ENCODE measurements around the gene FNDC3B.

The FNDC3B gene

DNA sequence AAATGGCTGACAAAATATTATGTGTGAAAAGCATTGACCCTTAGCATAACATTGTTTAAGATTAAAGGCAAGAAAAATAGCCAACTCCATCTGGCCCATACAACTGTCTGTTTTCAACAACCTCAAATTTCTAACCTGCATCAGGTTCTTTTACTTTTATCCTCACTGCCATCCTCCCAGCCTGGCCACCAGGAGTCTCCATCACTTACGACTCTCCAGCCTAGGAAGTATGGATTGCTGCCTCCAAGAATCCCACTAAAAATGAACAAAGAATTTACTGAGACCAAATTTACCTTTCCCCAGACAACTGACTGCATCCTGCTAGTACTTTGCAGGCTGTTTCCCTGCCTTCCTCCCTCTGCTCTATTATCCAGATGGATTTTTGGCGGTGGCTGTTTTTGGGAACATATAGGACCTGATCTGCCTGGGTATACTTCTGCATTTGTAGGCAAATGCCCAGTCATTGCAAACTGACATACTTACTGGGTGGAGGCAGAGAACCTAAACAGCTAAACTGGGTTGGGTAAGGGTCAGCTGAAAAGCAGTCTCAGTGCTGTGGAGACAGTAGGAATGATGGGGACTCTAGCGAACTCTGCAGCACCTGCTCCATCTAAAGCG is 264.7 kb downstream of the FNDC3B start:
- no peaks in the 10 kb centered on the region for H3K4me1 Mint-ChIP-seq (ENCODE audit: low read depth)
- no peak overlapping the region for H3K4me3 Mint-ChIP-seq
- H3K9me3 Mint-ChIP-seq, result no peaks in the 10 kb centered on the region
- H3K36me3 Mint-ChIP-seq (ENCODE audit: low read depth), result peaks cover 57% of the 10 kb centered on the region
- DNase-seq, result no peak
- H3K27ac Mint-ChIP-seq, result no peak overlapping the region
- H3K27me3 Mint-ChIP-seq, result no peaks in the 10 kb centered on the region

DNA sequence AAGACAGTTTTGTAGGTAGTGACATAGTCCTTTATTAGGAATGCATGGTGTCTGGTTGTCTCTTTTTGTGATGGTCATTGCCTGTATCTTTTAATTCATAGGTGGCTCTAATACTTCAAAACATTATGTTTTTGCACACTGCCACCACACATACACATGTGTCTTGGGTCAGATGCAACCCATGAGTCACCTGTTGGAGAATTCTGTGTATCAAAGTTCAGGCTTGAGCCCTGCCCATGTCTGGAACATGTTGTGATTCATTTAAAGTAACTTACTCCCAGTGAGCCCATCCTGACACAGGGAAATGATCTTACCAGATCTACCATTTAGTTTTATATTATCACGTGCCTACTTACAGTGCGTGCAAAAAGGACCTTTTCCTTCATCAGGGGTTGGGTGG is 266.2 kb downstream of the FNDC3B start:
- DNase-seq, result no peak
- H3K27me3 Mint-ChIP-seq, result no peaks in the 10 kb centered on the region
- H3K4me3 Mint-ChIP-seq, result no peak overlapping the region
- no peak overlapping the region for H3K27ac Mint-ChIP-seq
- no peaks in the 10 kb centered on the region for H3K4me1 Mint-ChIP-seq (ENCODE audit: low read depth)
- H3K9me3 Mint-ChIP-seq, result no peaks in the 10 kb centered on the region
- H3K36me3 Mint-ChIP-seq (ENCODE audit: low read depth), result peaks cover 58% of the 10 kb centered on the region

DNA sequence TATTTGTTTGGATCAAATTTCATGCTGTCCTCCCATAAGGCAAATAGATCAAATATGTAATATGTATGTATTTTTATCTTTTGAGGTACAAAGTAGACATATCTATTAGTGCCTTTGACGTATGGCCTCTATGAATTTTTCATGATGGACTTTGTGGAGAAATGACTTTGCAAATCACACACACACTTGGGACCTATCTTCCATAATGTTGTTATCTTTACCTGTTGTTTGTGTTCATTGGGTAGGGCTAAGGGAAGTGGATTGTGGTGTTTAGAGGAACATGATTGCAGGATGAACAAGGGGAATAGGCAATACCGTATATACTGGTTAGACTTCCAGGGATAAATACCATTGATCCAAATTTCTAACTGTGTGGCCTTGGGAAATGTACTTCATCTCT is 266.6 kb downstream of the FNDC3B start:
- DNase-seq, result no peak
- no peak overlapping the region for H3K27ac Mint-ChIP-seq
- H3K9me3 Mint-ChIP-seq, result no peaks in the 10 kb centered on the region
- no peaks in the 10 kb centered on the region for H3K27me3 Mint-ChIP-seq
- no peak overlapping the region for H3K4me3 Mint-ChIP-seq
- H3K4me1 Mint-ChIP-seq (ENCODE audit: low read depth), result no peaks in the 10 kb centered on the region
- peaks cover 58% of the 10 kb centered on the region for H3K36me3 Mint-ChIP-seq (ENCODE audit: low read depth)

DNA sequence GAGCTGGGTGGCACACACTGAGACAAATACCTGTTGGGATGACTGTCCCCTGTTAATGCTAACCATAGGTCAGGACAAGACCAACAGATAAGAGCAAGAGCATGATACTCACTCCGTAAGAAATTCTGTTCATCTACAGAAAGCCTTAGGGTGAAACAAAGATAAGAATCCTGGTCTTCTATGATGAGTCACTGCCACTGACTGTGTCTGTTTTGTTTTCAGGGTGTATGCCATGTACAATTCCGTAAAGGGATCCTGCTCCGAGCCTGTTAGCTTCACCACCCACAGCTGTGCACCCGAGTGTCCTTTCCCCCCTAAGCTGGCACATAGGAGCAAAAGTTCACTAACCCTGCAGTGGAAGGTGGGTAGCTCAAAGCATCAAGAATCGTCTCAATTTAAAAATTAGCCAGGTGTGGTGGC is 267.8 kb downstream of the FNDC3B start:
- no peak overlapping the region for H3K27ac Mint-ChIP-seq
- H3K4me3 Mint-ChIP-seq, result no peak overlapping the region
- no peaks in the 10 kb centered on the region for H3K4me1 Mint-ChIP-seq (ENCODE audit: low read depth)
- H3K27me3 Mint-ChIP-seq, result no peaks in the 10 kb centered on the region
- DNase-seq, result no peak
- H3K36me3 Mint-ChIP-seq (ENCODE audit: low read depth), result peaks cover 57% of the 10 kb centered on the region
- H3K9me3 Mint-ChIP-seq, result no peaks in the 10 kb centered on the region

DNA sequence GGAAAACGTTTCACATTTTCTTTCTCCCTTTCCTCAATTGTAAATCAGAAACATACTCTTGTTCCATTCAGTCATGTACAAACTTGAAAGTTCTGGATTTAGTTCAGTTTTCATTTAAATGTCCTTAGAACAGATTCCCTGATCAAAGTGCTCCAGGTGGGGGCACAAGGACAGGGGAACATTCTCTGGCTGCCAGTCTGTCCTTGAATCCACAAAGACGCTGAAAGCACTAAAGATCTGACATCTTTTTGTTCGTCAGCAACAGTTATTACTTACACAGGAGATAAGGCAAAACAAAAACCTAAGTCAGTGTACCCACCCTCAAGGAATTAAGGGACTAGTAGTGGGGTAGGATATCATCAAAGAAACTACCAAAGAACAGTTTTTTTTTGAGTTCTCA is 269.7 kb downstream of the FNDC3B start:
- H3K27me3 Mint-ChIP-seq, result no peaks in the 10 kb centered on the region
- no peaks in the 10 kb centered on the region for H3K4me1 Mint-ChIP-seq (ENCODE audit: low read depth)
- H3K27ac Mint-ChIP-seq, result no peak overlapping the region
- no peak overlapping the region for H3K4me3 Mint-ChIP-seq
- DNase-seq, result no peak
- H3K36me3 Mint-ChIP-seq (ENCODE audit: low read depth), result peaks cover 60% of the 10 kb centered on the region
- no peaks in the 10 kb centered on the region for H3K9me3 Mint-ChIP-seq

DNA sequence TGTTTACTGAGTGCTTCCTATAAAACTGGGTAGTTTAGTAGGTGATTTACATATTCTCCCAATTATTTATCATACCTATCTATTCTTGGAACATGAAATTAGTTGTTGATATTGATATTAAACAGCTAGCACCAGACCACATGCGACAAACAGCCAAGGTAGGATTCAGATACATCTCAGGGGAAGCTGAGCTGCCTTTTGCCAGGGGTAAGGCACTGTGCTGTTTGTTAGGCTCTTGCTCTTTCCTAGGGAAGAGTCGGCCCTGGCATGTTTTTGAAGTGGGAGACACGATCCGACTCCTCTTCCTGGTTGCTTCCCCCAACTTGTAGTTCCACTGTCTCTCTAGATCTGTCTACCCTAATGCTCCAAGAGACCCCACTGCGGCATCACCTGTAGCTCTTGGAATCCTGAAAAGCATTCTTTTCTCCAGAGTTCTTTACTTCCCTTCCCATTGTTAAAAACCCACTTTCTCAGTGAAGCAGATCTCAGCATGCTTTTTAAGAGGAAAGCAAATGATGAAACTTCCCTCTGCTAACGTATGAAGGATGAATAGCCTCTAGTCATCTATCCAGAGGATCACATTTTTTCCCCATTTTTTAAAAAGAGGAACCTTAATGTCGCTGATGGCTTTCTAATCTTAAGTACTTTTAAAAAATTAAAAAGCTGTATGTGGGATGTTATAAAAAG is 270.5 kb downstream of the FNDC3B start:
- no peaks in the 10 kb centered on the region for H3K27me3 Mint-ChIP-seq
- H3K36me3 Mint-ChIP-seq (ENCODE audit: low read depth), result peaks cover 60% of the 10 kb centered on the region
- H3K27ac Mint-ChIP-seq, result no peak overlapping the region

DNA sequence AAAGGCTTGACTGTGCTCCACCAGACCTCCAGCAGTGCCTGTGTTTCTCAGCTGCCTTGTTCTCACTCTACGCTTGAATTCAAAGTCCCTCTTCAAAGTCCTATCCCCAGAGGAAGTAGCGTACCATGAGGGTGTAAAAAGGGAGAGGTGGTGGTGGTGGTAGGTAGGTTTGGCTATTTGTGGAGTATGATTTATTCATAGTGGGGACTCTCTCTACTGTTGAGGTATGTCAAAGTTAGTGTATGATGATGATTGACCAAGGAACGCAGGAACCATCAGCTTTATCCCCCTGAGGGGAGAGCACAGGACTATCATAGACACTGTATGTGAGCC is 271.0 kb downstream of the FNDC3B start:
- H3K27me3 Mint-ChIP-seq, result no peaks in the 10 kb centered on the region
- H3K36me3 Mint-ChIP-seq (ENCODE audit: low read depth), result peaks cover 60% of the 10 kb centered on the region
- H3K9me3 Mint-ChIP-seq, result no peaks in the 10 kb centered on the region
- H3K27ac Mint-ChIP-seq, result no peak overlapping the region
- H3K4me3 Mint-ChIP-seq, result no peak overlapping the region
- peaks cover under 1% of the 10 kb centered on the region for H3K4me1 Mint-ChIP-seq (ENCODE audit: low read depth)
- DNase-seq, result no peak

More for the DNA sequence above, 270.5 kb downstream of the FNDC3B start:
- no peak for DNase-seq
- Mint-ChIP-seq H3K4me3 (no peak overlapping the region), H3K4me1 (ENCODE audit: low read depth) (no peaks in the 10 kb centered on the region), H3K9me3 (no peaks in the 10 kb centered on the region)

DNA sequence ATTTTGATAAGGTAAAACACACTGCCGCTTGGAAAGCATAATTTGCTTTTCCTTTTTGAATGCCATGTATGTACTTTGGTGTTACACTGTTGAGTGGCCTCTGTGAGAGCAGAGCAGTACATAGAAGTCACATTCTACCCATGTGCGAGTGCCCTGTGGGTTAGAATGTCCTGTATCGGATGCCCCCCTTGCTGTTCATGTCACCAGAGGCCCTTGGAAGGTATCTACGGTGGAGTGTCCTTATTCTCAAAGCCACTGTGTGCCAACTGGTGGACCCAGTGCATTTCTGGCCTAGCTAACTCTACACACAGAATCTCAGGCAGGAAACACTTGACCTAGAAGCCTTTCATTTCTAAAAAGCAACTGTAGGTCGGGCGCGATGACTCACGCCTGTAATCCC is 271.8 kb downstream of the FNDC3B start:
- no peak overlapping the region for H3K27ac Mint-ChIP-seq
- H3K36me3 Mint-ChIP-seq (ENCODE audit: low read depth), result peaks cover 63% of the 10 kb centered on the region

DNA sequence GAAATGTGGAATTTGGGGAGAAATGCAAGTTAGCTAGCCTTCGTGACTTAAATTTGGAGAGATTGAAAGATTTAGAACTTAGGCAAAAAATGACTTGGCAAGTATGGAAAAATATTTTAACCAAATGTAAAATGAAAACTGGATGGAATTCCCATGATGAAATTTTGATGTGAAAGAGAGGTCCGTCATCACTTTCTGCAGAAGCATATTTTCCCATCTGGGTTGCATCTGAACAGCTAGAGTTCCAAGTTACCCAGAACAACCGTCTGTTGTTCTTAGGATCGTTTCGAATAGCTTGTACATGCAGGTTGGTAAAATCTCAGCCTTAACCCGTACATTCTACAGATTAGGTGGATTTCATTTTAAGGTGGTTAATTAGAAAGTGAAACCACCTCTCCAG is 272.6 kb downstream of the FNDC3B start:
- H3K27me3 Mint-ChIP-seq, result no peaks in the 10 kb centered on the region
- no peak overlapping the region for H3K27ac Mint-ChIP-seq
- peaks cover 64% of the 10 kb centered on the region for H3K36me3 Mint-ChIP-seq (ENCODE audit: low read depth)
- no peak overlapping the region for H3K4me3 Mint-ChIP-seq
- no peak for DNase-seq
- H3K4me1 Mint-ChIP-seq (ENCODE audit: low read depth), result peaks cover 4% of the 10 kb centered on the region
- no peaks in the 10 kb centered on the region for H3K9me3 Mint-ChIP-seq

More for the DNA sequence above, 271.8 kb downstream of the FNDC3B start:
- Mint-ChIP-seq H3K4me3 (no peak overlapping the region), H3K9me3 (no peaks in the 10 kb centered on the region), H3K4me1 (ENCODE audit: low read depth) (peaks cover 4% of the 10 kb centered on the region), H3K27me3 (no peaks in the 10 kb centered on the region)
- no peak for DNase-seq

DNA sequence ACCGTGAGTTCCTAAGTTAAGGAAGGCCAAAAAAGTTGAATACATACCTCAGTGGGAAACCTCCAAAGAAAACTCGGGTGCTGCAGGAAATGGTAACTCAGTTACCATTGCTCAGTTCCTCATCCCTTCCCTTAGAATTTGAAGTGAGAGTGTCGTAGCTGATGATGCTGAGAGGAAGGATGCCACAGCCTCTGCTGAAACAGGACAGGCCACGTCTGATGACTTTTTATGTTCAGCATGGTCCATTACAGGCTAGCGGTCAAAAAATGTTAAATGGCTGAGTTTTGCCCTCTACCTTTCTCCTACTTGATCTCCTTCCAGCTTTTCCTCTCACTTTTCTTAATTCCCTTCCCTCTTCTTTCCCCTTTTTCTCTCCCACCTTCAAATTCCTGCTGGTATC is 273.3 kb downstream of the FNDC3B start:
- no peak overlapping the region for H3K27ac Mint-ChIP-seq
- H3K27me3 Mint-ChIP-seq, result no peaks in the 10 kb centered on the region
- no peak overlapping the region for H3K4me3 Mint-ChIP-seq
- peaks cover 5% of the 10 kb centered on the region for H3K4me1 Mint-ChIP-seq (ENCODE audit: low read depth)
- no peak for DNase-seq
- peaks cover 62% of the 10 kb centered on the region for H3K36me3 Mint-ChIP-seq (ENCODE audit: low read depth)
- H3K9me3 Mint-ChIP-seq, result no peaks in the 10 kb centered on the region

DNA sequence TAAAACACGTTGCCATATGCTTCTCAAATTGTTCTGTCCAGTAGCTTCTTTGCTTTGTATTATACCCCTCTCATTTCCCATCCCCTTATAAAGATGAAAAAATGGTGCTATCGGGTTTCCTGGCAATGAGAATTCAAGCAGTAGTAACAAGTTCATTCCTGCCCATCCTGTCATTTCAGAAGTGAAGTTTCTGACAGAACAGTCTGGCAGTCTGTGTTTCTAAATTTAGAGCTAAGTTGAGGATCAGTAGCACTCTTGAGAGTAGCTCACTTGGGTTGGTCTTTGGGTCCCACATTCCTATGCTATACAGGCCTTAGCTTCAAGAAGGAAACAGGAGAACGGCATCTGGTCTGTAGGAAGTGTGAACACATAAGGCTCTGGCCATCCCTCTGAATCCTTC is 274.3 kb downstream of the FNDC3B start:
- DNase-seq, result no peak
- Mint-ChIP-seq H3K9me3 (no peaks in the 10 kb centered on the region), H3K4me1 (ENCODE audit: low read depth) (peaks cover 13% of the 10 kb centered on the region), H3K27ac (no peak overlapping the region), H3K36me3 (ENCODE audit: low read depth) (peaks cover 61% of the 10 kb centered on the region), H3K27me3 (no peaks in the 10 kb centered on the region), H3K4me3 (no peak overlapping the region)

DNA sequence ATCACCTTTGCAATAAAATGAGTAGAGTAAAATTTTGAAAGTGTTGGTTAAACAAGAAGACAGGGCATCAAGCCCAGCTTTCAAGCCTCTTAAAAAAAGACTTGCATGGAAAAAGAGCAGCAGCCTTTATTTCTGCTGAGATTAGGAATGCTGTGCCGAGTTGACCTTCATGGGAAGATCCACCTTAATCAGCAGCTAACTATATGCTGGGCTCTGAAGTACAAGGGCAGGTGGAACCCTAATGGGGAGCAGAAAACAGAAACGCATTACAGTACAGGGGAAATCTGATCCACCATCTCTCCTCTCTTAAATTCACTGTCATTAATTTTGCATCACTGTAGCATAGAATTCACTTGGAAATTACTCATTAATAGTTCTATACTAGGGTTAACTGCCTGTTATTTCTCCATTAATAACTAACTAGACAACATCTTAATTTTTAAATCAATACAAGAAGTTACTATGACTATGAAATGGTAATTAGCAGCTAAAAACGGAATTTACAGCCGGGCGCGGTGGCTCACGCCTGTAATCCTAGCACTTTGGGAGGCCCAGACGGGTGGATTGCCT is 275.3 kb downstream of the FNDC3B start:
- Mint-ChIP-seq H3K27me3 (no peaks in the 10 kb centered on the region), H3K36me3 (ENCODE audit: low read depth) (peaks cover 62% of the 10 kb centered on the region), H3K27ac (no peak overlapping the region), H3K9me3 (no peaks in the 10 kb centered on the region), H3K4me3 (no peak overlapping the region), H3K4me1 (ENCODE audit: low read depth) (peaks cover 13% of the 10 kb centered on the region)
- DNase-seq, result no peak

DNA sequence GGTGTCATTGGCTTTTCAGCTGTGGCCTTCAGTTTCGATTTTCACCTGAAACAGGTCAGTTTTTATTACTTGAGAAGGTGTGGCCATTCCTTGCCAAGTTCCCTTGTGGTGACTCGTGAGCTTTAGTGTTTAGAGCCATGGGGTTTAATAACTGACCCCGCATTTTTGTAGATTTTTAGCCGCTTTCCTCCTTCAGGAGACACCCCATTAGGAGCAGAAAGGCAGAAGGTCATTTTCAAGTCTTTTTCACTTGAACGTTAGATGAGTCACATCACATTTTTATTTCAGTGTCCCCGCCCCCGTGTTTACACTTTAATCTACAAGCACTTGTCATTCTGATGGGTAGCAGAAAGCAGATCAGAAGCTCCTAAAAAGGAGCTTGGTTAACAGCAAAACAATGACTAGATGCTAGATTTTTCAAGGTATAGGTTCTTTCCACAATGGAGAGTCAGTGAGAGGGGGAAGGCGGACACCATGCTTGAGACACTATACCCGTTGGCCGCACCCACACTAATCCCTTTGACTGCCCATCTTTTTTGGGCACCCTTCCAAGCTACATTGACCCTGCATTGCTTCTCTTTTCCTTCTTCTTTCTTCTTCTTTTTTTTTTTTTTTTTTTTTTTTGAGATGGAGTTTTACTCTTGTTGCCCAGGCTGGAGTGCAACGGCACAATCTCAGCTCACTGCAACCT is 276.2 kb downstream of the FNDC3B start:
- no peaks in the 10 kb centered on the region for H3K9me3 Mint-ChIP-seq
- no peak overlapping the region for H3K4me3 Mint-ChIP-seq
- no peak for DNase-seq
- peaks cover 58% of the 10 kb centered on the region for H3K36me3 Mint-ChIP-seq (ENCODE audit: low read depth)
- peaks cover 13% of the 10 kb centered on the region for H3K4me1 Mint-ChIP-seq (ENCODE audit: low read depth)
- H3K27me3 Mint-ChIP-seq, result no peaks in the 10 kb centered on the region
- H3K27ac Mint-ChIP-seq, result no peak overlapping the region

DNA sequence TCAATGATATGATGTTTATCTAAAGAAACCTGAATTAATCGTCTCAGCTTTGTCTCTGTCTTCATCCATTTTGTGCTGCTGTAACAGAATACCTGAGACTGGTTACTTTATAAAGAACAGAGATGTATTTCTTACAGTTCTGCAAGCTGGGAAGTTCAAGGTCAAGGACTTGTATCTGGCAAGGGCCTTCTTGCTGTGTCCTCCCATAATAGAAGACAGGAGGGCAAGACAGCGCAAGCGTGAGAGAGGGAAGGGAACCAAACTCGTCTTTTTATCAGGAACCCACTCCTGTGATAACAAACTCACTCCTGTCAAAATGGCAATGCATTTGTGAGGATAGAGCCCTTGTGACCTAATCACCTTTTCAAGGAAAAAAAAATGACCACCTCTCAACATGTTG is 277.4 kb downstream of the FNDC3B start:
- no peak for DNase-seq
- H3K27me3 Mint-ChIP-seq, result no peaks in the 10 kb centered on the region
- H3K4me3 Mint-ChIP-seq, result no peak overlapping the region
- no peak overlapping the region for H3K27ac Mint-ChIP-seq
- H3K36me3 Mint-ChIP-seq (ENCODE audit: low read depth), result peaks cover 48% of the 10 kb centered on the region
- H3K4me1 Mint-ChIP-seq (ENCODE audit: low read depth), result peaks cover 13% of the 10 kb centered on the region
- H3K9me3 Mint-ChIP-seq, result no peaks in the 10 kb centered on the region

DNA sequence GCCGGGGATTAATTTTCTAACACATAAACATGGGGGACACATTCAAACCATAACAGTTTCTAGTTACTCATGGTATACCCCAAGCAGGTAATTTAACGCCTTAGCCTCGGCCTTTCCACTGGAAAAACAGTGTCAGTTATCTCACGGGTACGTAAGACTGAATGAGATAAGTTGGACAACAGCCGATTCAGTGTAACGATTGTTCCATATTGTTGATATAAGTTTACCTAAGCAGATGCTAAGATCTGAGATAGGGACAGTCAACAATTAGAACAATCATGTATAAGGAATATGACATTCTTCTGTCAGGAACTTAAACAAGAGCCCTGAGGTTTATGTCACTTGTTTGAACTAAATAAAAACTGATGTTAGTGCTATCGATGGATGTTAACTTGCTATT is 278.1 kb downstream of the FNDC3B start:
- Mint-ChIP-seq H3K9me3 (no peaks in the 10 kb centered on the region), H3K4me3 (no peak overlapping the region), H3K36me3 (ENCODE audit: low read depth) (peaks cover 44% of the 10 kb centered on the region), H3K4me1 (ENCODE audit: low read depth) (peaks cover 13% of the 10 kb centered on the region), H3K27ac (no peak overlapping the region), H3K27me3 (no peaks in the 10 kb centered on the region)
- no peak for DNase-seq
